Activated CD8-positive, alpha-beta T cell treated with anti-CD3 and anti-CD28 coated beads, Interleukin-2, amount 10 ng/mL, durations not matched to agents 7 days and 5 days (primary cell): Measurements from ENCODE around the gene TMEM125. TPM values are rescaled to one million over a fixed set of nuclear protein-coding genes. Genes with fewer than 3 reads are reported as not detected.

Source experiments
- ATAC-seq: fragments of 150-1000 bp; cut with Tn5 transposase; one replicate; pipeline ENCODE4 v1.10.0; 2021; ENCODE audit warnings: moderate library complexity
- CTCF ChIA-PET: fragments of 350-600 bp; sonication (Branson Sonifier 250); formaldehyde crosslinking; loops from one replicate; lab custom pipeline; 2021; ENCODE audit warnings: antibody characterized with exemption; lab: Charles Lee
- POLR2A ChIA-PET: fragments of 350-600 bp; sonication (Branson Sonifier 250); formaldehyde crosslinking; loops from one replicate; lab custom pipeline; 2021; ENCODE audit warnings: antibody characterized with exemption; lab: Charles Lee
- DNase-seq: peaks from one replicate; pipeline ENCODE4 v3.0.0-alpha.2; 2020
- H3K27ac Mint-ChIP-seq: one replicate; pipeline ENCODE4 v1.8.0; 2021; ENCODE audit warnings: mild to moderate bottlenecking, mixed read lengths
- H3K27me3 Mint-ChIP-seq: one replicate; pipeline ENCODE4 v1.8.0; 2021; ENCODE audit warnings: low read depth, mixed read lengths
- H3K36me3 Mint-ChIP-seq: one replicate; pipeline ENCODE4 v1.8.0; 2021; ENCODE audit warnings: low read depth, mixed read lengths
- H3K4me1 Mint-ChIP-seq: one replicate; pipeline ENCODE4 v1.8.0; 2021; ENCODE audit warnings: low read depth, mixed read lengths
- H3K4me3 Mint-ChIP-seq: one replicate; pipeline ENCODE4 v1.8.0; 2021; ENCODE audit warnings: mild to moderate bottlenecking, mixed read lengths
- H3K9me3 Mint-ChIP-seq: one replicate; pipeline ENCODE4 v1.8.0; 2022; ENCODE audit warnings: mixed read lengths; ENCODE audit not compliant: insufficient read depth
- total RNA-seq, 2 experiments: library from RNA; stranded (reverse); gene quantifications; one replicate each; pipeline ENCODE4 v1.2.3, GENCODE V29; 2021

TMEM125 gene
- total RNA-seq, 2 experiments from 2014 or later = not detected

- ChIA-PET CTCF (no interaction called here), POLR2A (interaction anchor here (0.6 kb wide), 1 partner anchor 429 kb away, joined by 6 read pairs; no protein-coding TSS in a partner anchor)
- Mint-ChIP-seq H3K36me3 (no peaks in the 10 kb centered on the region), H3K27me3 (peaks cover 2% of the 10 kb centered on the region), H3K9me3 (no peaks in the 10 kb centered on the region), H3K27ac (no peak overlapping the region), H3K4me1 (peaks cover 5% of the 10 kb centered on the region), H3K4me3 (no peak overlapping the region)
- ATAC-seq (no peak), DNase-seq (no peak)
Measured at GRCh38 chr1:43234267-43234666, 35.5 kb upstream of the TMEM125 start.

- peaks cover 2% of the 10 kb centered on the region for H3K27me3 Mint-ChIP-seq
- no peak overlapping the region for H3K4me3 Mint-ChIP-seq
- ChIA-PET POLR2A (no interaction called here), CTCF (interaction anchor here (1.3 kb wide), 1 partner anchor 8 kb away, joined by 5 read pairs; no protein-coding TSS in a partner anchor)
- no peak for DNase-seq
- no peaks in the 10 kb centered on the region for H3K9me3 Mint-ChIP-seq
- H3K27ac Mint-ChIP-seq = no peak overlapping the region
- H3K36me3 Mint-ChIP-seq = no peaks in the 10 kb centered on the region
- ATAC-seq = no peak
- peaks cover 10% of the 10 kb centered on the region for H3K4me1 Mint-ChIP-seq
Measured at GRCh38 chr1:43235040-43235439, 34.7 kb upstream of the TMEM125 start.

- no peak overlapping the region for H3K4me3 Mint-ChIP-seq
- peaks cover 10% of the 10 kb centered on the region for H3K4me1 Mint-ChIP-seq
- H3K36me3 Mint-ChIP-seq = no peaks in the 10 kb centered on the region
- peaks cover 4% of the 10 kb centered on the region for H3K9me3 Mint-ChIP-seq
- CTCF ChIA-PET = interaction anchor here (1.3 kb wide), 1 partner anchor 9 kb away, joined by 5 read pairs; no protein-coding TSS in a partner anchor
- POLR2A ChIA-PET = no interaction called here
- DNase-seq (no peak), ATAC-seq (no peak)
- H3K27ac Mint-ChIP-seq = no peak overlapping the region
- peaks cover 2% of the 10 kb centered on the region for H3K27me3 Mint-ChIP-seq
Measured at GRCh38 chr1:43235451-43236121, 34.2 kb upstream of the TMEM125 start.

GRCh38 chr1:43237121-43237520 is 32.7 kb upstream of the TMEM125 start:
- ATAC-seq (no peak), DNase-seq (no peak)
- Mint-ChIP-seq H3K9me3 (peaks cover 5% of the 10 kb centered on the region), H3K36me3 (no peaks in the 10 kb centered on the region), H3K4me1 (peaks cover 10% of the 10 kb centered on the region), H3K27me3 (peaks cover 4% of the 10 kb centered on the region), H3K4me3 (no peak overlapping the region), H3K27ac (no peak overlapping the region)
- ChIA-PET CTCF (interaction anchor here (1.1 to 3.5 kb wide), 3 partner anchors 10 to 177 kb away, joined by 4 to 47 read pairs (median 15); partner anchors contain the start of gene CDC20), POLR2A (no interaction called here)

- ChIA-PET CTCF (interaction anchor here (1.0 to 3.5 kb wide), 6 partner anchors 11 to 282 kb away, joined by 3 to 47 read pairs (median 4); partner anchors contain the start of gene CDC20), POLR2A (interaction anchor here (0.7 kb wide), 1 partner anchor 153 kb away, joined by 5 read pairs; no protein-coding TSS in a partner anchor)
- H3K27ac Mint-ChIP-seq = no peak overlapping the region
- H3K4me3 Mint-ChIP-seq = no peak overlapping the region
- DNase-seq (peak; percentile 63), ATAC-seq (no peak)
- peaks cover 10% of the 10 kb centered on the region for H3K4me1 Mint-ChIP-seq
- H3K9me3 Mint-ChIP-seq = peaks cover 5% of the 10 kb centered on the region
- H3K36me3 Mint-ChIP-seq = no peaks in the 10 kb centered on the region
- H3K27me3 Mint-ChIP-seq = peaks cover 4% of the 10 kb centered on the region
Measured at GRCh38 chr1:43238085-43238484, 31.7 kb upstream of the TMEM125 start.

- DNase-seq = no peak
- POLR2A ChIA-PET = interaction anchor here (0.7 to 1.9 kb wide), 3 partner anchors 120 to 1917 kb away, joined by 3 to 7 read pairs (median 5); partner anchors contain the start of gene CDC20
- CTCF ChIA-PET = interaction anchor here (0.7 to 3.5 kb wide), 11 partner anchors 10 to 696 kb away, joined by 3 to 47 read pairs (median 3); partner anchors contain the start of genes CDC20 and ELOVL1
- Mint-ChIP-seq H3K9me3 (peaks cover 5% of the 10 kb centered on the region), H3K27me3 (peaks cover 2% of the 10 kb centered on the region), H3K36me3 (no peaks in the 10 kb centered on the region), H3K4me1 (peaks cover 10% of the 10 kb centered on the region), H3K4me3 (no peak overlapping the region), H3K27ac (no peak overlapping the region)
- ATAC-seq = no peak
Measured at GRCh38 chr1:43238991-43239469, 30.8 kb upstream of the TMEM125 start.

- POLR2A ChIA-PET = interaction anchor here (1.9 kb wide), 1 partner anchor 119 kb away, joined by 7 read pairs; the partner anchor contains the start of gene CDC20
Measured at GRCh38 chr1:43239484-43239883, 30.3 kb upstream of the TMEM125 start.

GRCh38 chr1:43241413-43241836 is 28.4 kb upstream of the TMEM125 start:
- ChIA-PET POLR2A (no interaction called here), CTCF (interaction anchor here (1.2 to 1.3 kb wide), 2 partner anchors 116 to 173 kb away, joined by 3 read pairs; no protein-coding TSS in a partner anchor)

More at GRCh38 chr1:43239484-43239883, 30.3 kb upstream of the TMEM125 start:
- CTCF ChIA-PET = interaction anchor here (0.7 to 3.5 kb wide), 10 partner anchors 10 to 695 kb away, joined by 3 to 47 read pairs (median 3); partner anchors contain the start of genes CDC20 and ELOVL1
- no peaks in the 10 kb centered on the region for H3K36me3 Mint-ChIP-seq
- H3K27ac Mint-ChIP-seq = no peak overlapping the region
- H3K27me3 Mint-ChIP-seq = peaks cover 2% of the 10 kb centered on the region
- no peak overlapping the region for H3K4me3 Mint-ChIP-seq
- no peak for DNase-seq
- H3K4me1 Mint-ChIP-seq = peaks cover 10% of the 10 kb centered on the region
- peak; percentile 15 for ATAC-seq
- peaks cover 5% of the 10 kb centered on the region for H3K9me3 Mint-ChIP-seq

GRCh38 chr1:43243299-43243698 is 26.5 kb upstream of the TMEM125 start:
- no peak overlapping the region for H3K4me3 Mint-ChIP-seq
- H3K9me3 Mint-ChIP-seq = peaks cover 13% of the 10 kb centered on the region
- peaks cover 14% of the 10 kb centered on the region for H3K27me3 Mint-ChIP-seq
- peaks cover 9% of the 10 kb centered on the region for H3K4me1 Mint-ChIP-seq
- ChIA-PET POLR2A (interaction anchor here (0.9 kb wide), 1 partner anchor 36 kb away, joined by 3 read pairs; no protein-coding TSS in a partner anchor), CTCF (interaction anchor here (0.7 to 1.7 kb wide), 2 partner anchors 115 to 171 kb away, joined by 3 to 5 read pairs; partner anchors contain the start of gene CDC20)
- peaks cover 2% of the 10 kb centered on the region for H3K36me3 Mint-ChIP-seq
- ATAC-seq (no peak), DNase-seq (no peak)
- H3K27ac Mint-ChIP-seq = no peak overlapping the region

More at GRCh38 chr1:43241413-43241836, 28.4 kb upstream of the TMEM125 start:
- ATAC-seq (no peak), DNase-seq (no peak)
- Mint-ChIP-seq H3K36me3 (no peaks in the 10 kb centered on the region), H3K4me3 (no peak overlapping the region), H3K9me3 (peaks cover 5% of the 10 kb centered on the region), H3K27me3 (peaks cover 10% of the 10 kb centered on the region), H3K27ac (no peak overlapping the region), H3K4me1 (peaks cover 10% of the 10 kb centered on the region)

- Mint-ChIP-seq H3K4me3 (no peak overlapping the region), H3K27me3 (peaks cover 21% of the 10 kb centered on the region), H3K4me1 (no peaks in the 10 kb centered on the region), H3K9me3 (peaks cover 9% of the 10 kb centered on the region), H3K36me3 (peaks cover 2% of the 10 kb centered on the region), H3K27ac (no peak overlapping the region)
- DNase-seq = no peak
- POLR2A ChIA-PET = no interaction called here
- ATAC-seq = no peak
- CTCF ChIA-PET = no interaction called here
Measured at GRCh38 chr1:43246466-43247213, 23.1 kb upstream of the TMEM125 start.

- CTCF ChIA-PET = no interaction called here
- H3K27me3 Mint-ChIP-seq = peaks cover 22% of the 10 kb centered on the region
- POLR2A ChIA-PET = no interaction called here
Measured at GRCh38 chr1:43247256-43247921, 22.4 kb upstream of the TMEM125 start.

More at GRCh38 chr1:43247256-43247921, 22.4 kb upstream of the TMEM125 start:
- H3K27ac Mint-ChIP-seq = no peak overlapping the region
- no peaks in the 10 kb centered on the region for H3K4me1 Mint-ChIP-seq
- peaks cover 2% of the 10 kb centered on the region for H3K36me3 Mint-ChIP-seq
- H3K9me3 Mint-ChIP-seq = peaks cover 9% of the 10 kb centered on the region
- no peak for DNase-seq
- H3K4me3 Mint-ChIP-seq = no peak overlapping the region
- no peak for ATAC-seq
